ENCODE measurements around the gene JARID2. TPM values are rescaled to one million over a fixed set of nuclear protein-coding genes. Genes with fewer than 3 reads are reported as not detected.

Gene JARID2
- polyA plus RNA-seq, 1 donor from 2014 or later: 25.5 TPM

- Histone ChIP-seq H2AFZ (ENCODE audit: low read depth, low read length) (no peak overlapping the region), H3K9me3 (ENCODE audit: low read length) (no peaks in the 10 kb centered on the region), H3K9ac (ENCODE audit: low read length) (peak overlapping the region; percentile 63), H3K4me2 (ENCODE audit: low read length) (peak overlapping the region; percentile 79), H3F3A (ENCODE audit: insufficient read depth, low read length, poor library complexity, severe bottlenecking) (no peaks in the 10 kb centered on the region), H3K36me3 (ENCODE audit: insufficient read depth, low read length) (no peaks in the 10 kb centered on the region), H3K4me3 (ENCODE audit: low read length) (peak overlapping the region; percentile 52), H3K27me3 (ENCODE audit: insufficient read depth, low read depth, low read length) (no peaks in the 10 kb centered on the region), H3K27ac (ENCODE audit: low read length) (peak overlapping the region; percentile 94), H3K79me2 (replicated peaks; ENCODE audit: insufficient read depth, low read length) (peaks cover 71% of the 10 kb centered on the region), H3K9me2 (ENCODE audit: insufficient read depth, low read length) (no peaks in the 10 kb centered on the region), H4K20me1 (ENCODE audit: insufficient read depth) (no peaks in the 10 kb centered on the region)
- peak; percentile 79 for TF ChIP-seq POLR2AphosphoS5 (IDR thresholded peaks at IDR 0.05)
- no peak for TF ChIP-seq MXI1 (conservative IDR thresholded peaks at IDR 0.05; ENCODE audit: poor library complexity, severe bottlenecking)
- TF ChIP-seq EZH2 (IDR thresholded peaks at IDR 0.05; ENCODE audit: borderline replicate concordance, insufficient read depth, low read length, poor library complexity, severe bottlenecking): no peak
- TF ChIP-seq SMC3 (conservative IDR thresholded peaks at IDR 0.05; ENCODE audit: poor library complexity): peak; percentile 34
- TF ChIP-seq EP300 (conservative IDR thresholded peaks at IDR 0.05; ENCODE audit: poor library complexity, severe bottlenecking): peak; percentile 85
- peak; percentile 89 for TF ChIP-seq REST (IDR thresholded peaks at IDR 0.05; ENCODE audit: borderline replicate concordance)
- no peak for TF ChIP-seq CTCF (IDR thresholded peaks at IDR 0.05; ENCODE audit: poor library complexity, severe bottlenecking)
- no peak for TF ChIP-seq TAF1 (IDR thresholded peaks at IDR 0.05; ENCODE audit: low read depth)
- TF ChIP-seq RAD21 (conservative IDR thresholded peaks at IDR 0.05): peak; percentile 40
Measured at GRCh38 chr6:15427331-15428070, 181.6 kb downstream of the JARID2 start.

GRCh38 chr6:15429141-15430110, 183.6 kb downstream of the JARID2 start:
- H3K27me3 ChIP-seq (ENCODE audit: insufficient read depth, low read depth, low read length): no peaks in the 10 kb centered on the region
- peak overlapping the region; percentile 94 for H3K27ac ChIP-seq (ENCODE audit: low read length)
- peaks cover 77% of the 10 kb centered on the region for H3K79me2 ChIP-seq (replicated peaks; ENCODE audit: insufficient read depth, low read length)
- H3K9me2 ChIP-seq (ENCODE audit: insufficient read depth, low read length): no peaks in the 10 kb centered on the region
- TF ChIP-seq MXI1 (conservative IDR thresholded peaks at IDR 0.05; ENCODE audit: poor library complexity, severe bottlenecking): no peak
- TF ChIP-seq SMC3 (conservative IDR thresholded peaks at IDR 0.05; ENCODE audit: poor library complexity): no peak
- no peak for TF ChIP-seq EZH2 (IDR thresholded peaks at IDR 0.05; ENCODE audit: borderline replicate concordance, insufficient read depth, low read length, poor library complexity, severe bottlenecking)
- TF ChIP-seq CTCF (IDR thresholded peaks at IDR 0.05; ENCODE audit: poor library complexity, severe bottlenecking): no peak
- TF ChIP-seq EP300 (conservative IDR thresholded peaks at IDR 0.05; ENCODE audit: poor library complexity, severe bottlenecking): no peak
- TF ChIP-seq POLR2AphosphoS5 (IDR thresholded peaks at IDR 0.05): no peak
- no peak for TF ChIP-seq RAD21 (conservative IDR thresholded peaks at IDR 0.05)
- no peak for TF ChIP-seq REST (IDR thresholded peaks at IDR 0.05; ENCODE audit: borderline replicate concordance)
- TF ChIP-seq TAF1 (IDR thresholded peaks at IDR 0.05; ENCODE audit: low read depth): no peak
- no peak overlapping the region for H3K4me2 ChIP-seq (ENCODE audit: low read length)
- H3K9ac ChIP-seq (ENCODE audit: low read length): no peak overlapping the region
- H4K20me1 ChIP-seq (ENCODE audit: insufficient read depth): no peaks in the 10 kb centered on the region
- H3K4me3 ChIP-seq (ENCODE audit: low read length): no peak overlapping the region
- H3K36me3 ChIP-seq (ENCODE audit: insufficient read depth, low read length): no peaks in the 10 kb centered on the region
- no peaks in the 10 kb centered on the region for H3K9me3 ChIP-seq (ENCODE audit: low read length)
- no peaks in the 10 kb centered on the region for H3F3A ChIP-seq (ENCODE audit: insufficient read depth, low read length, poor library complexity, severe bottlenecking)
- H2AFZ ChIP-seq (ENCODE audit: low read depth, low read length): no peak overlapping the region
